ENCODE data around the gene NOS1AP. TPM values are rescaled to one million over a fixed set of nuclear protein-coding genes. Genes with fewer than 3 reads are reported as not detected.
A peak's percentile ranks its signal among the peaks of the same experiment; 100 is the strongest.

NOS1AP gene
- polyA plus RNA-seq, 1 of the 3 experiments (the other 2 are of a cell fraction) = 0.03 TPM

DNA sequence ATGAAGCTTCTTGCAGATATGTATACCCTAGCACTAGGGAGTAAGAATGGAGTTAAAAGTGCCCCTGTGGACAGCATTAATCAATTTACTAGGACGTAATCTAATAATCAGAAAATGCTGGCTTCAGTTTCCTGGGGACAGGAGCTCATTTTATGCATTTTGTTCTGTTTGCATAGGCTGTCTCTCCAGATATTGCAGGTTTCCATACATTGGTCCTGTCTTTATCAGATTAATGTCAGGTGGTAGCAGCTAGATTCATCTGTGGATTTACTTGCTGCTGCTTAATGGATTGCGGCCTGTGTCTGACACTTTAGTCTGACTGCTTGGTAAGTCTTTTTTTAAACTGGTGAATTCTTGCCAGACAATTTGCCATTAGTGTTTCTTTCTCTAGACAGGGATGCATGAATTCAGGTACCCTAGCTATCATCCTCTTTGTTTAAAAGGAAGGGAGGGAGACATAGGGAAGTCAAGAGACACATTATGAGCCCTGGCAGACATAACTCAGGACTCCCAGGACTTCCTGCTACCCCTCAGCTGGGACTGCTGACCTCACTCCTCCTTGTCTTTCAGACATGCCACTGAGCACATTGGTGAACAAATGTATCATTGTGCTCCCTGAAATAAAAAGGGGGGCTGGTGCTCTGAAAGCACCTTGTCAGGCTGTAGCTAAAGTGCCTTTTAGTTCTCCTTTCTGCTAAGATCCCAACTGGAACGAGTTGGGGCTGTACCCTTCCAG is 47.7 kb downstream of the NOS1AP start (continued):
- TF ChIP-seq, protein P1, sequence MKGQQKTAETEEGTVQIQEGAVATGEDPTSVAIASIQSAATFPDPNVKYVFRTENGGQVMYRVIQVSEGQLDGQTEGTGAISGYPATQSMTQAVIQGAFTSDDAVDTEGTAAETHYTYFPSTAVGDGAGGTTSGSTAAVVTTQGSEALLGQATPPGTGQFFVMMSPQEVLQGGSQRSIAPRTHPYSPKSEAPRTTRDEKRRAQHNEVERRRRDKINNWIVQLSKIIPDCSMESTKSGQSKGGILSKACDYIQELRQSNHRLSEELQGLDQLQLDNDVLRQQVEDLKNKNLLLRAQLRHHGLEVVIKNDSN (IDR thresholded peaks at IDR 0.05; ENCODE audit: borderline replicate concordance, low read depth) = no peak
- TF ChIP-seq GABPA (IDR thresholded peaks at IDR 0.05; ENCODE audit: low read depth) = no peak
- peak; percentile 27; the same call in 1 of the 2 replicates for TF ChIP-seq MXI1 (IDR thresholded peaks at IDR 0.05; ENCODE audit: low read depth, low read length)
- TF ChIP-seq MEF2A (IDR thresholded peaks at IDR 0.05; ENCODE audit: borderline replicate concordance, low read depth) = no peak
- no peak for TF ChIP-seq TAF1 (IDR thresholded peaks at IDR 0.05; ENCODE audit: borderline replicate concordance, low read depth, low read length)
- TF ChIP-seq CHD2 (IDR thresholded peaks at IDR 0.05; ENCODE audit: low read length, partially characterized antibody) = peak; percentile 62
- TF ChIP-seq, protein P2, sequence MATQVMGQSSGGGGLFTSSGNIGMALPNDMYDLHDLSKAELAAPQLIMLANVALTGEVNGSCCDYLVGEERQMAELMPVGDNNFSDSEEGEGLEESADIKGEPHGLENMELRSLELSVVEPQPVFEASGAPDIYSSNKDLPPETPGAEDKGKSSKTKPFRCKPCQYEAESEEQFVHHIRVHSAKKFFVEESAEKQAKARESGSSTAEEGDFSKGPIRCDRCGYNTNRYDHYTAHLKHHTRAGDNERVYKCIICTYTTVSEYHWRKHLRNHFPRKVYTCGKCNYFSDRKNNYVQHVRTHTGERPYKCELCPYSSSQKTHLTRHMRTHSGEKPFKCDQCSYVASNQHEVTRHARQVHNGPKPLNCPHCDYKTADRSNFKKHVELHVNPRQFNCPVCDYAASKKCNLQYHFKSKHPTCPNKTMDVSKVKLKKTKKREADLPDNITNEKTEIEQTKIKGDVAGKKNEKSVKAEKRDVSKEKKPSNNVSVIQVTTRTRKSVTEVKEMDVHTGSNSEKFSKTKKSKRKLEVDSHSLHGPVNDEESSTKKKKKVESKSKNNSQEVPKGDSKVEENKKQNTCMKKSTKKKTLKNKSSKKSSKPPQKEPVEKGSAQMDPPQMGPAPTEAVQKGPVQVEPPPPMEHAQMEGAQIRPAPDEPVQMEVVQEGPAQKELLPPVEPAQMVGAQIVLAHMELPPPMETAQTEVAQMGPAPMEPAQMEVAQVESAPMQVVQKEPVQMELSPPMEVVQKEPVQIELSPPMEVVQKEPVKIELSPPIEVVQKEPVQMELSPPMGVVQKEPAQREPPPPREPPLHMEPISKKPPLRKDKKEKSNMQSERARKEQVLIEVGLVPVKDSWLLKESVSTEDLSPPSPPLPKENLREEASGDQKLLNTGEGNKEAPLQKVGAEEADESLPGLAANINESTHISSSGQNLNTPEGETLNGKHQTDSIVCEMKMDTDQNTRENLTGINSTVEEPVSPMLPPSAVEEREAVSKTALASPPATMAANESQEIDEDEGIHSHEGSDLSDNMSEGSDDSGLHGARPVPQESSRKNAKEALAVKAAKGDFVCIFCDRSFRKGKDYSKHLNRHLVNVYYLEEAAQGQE (IDR thresholded peaks at IDR 0.05; ENCODE audit: low read depth, low read length) = no peak
- no peak for TF ChIP-seq SIN3A (IDR thresholded peaks at IDR 0.05; ENCODE audit: borderline replicate concordance, low read depth, low read length)
- TF ChIP-seq FOSL2 (IDR thresholded peaks at IDR 0.05; ENCODE audit: borderline replicate concordance, low read depth) = no peak
- TF ChIP-seq RAD21 (IDR thresholded peaks at IDR 0.05; ENCODE audit: low read length) = peak; percentile 25; the same call in 1 of the 2 replicates
- TF ChIP-seq, protein P3, sequence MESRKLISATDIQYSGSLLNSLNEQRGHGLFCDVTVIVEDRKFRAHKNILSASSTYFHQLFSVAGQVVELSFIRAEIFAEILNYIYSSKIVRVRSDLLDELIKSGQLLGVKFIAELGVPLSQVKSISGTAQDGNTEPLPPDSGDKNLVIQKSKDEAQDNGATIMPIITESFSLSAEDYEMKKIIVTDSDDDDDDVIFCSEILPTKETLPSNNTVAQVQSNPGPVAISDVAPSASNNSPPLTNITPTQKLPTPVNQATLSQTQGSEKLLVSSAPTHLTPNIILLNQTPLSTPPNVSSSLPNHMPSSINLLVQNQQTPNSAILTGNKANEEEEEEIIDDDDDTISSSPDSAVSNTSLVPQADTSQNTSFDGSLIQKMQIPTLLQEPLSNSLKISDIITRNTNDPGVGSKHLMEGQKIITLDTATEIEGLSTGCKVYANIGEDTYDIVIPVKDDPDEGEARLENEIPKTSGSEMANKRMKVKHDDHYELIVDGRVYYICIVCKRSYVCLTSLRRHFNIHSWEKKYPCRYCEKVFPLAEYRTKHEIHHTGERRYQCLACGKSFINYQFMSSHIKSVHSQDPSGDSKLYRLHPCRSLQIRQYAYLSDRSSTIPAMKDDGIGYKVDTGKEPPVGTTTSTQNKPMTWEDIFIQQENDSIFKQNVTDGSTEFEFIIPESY (IDR thresholded peaks at IDR 0.05; ENCODE audit: borderline replicate concordance, low read depth) = no peak
- TF ChIP-seq NFIC (IDR thresholded peaks at IDR 0.05; ENCODE audit: borderline replicate concordance) = no peak
- TF ChIP-seq, protein P4, sequence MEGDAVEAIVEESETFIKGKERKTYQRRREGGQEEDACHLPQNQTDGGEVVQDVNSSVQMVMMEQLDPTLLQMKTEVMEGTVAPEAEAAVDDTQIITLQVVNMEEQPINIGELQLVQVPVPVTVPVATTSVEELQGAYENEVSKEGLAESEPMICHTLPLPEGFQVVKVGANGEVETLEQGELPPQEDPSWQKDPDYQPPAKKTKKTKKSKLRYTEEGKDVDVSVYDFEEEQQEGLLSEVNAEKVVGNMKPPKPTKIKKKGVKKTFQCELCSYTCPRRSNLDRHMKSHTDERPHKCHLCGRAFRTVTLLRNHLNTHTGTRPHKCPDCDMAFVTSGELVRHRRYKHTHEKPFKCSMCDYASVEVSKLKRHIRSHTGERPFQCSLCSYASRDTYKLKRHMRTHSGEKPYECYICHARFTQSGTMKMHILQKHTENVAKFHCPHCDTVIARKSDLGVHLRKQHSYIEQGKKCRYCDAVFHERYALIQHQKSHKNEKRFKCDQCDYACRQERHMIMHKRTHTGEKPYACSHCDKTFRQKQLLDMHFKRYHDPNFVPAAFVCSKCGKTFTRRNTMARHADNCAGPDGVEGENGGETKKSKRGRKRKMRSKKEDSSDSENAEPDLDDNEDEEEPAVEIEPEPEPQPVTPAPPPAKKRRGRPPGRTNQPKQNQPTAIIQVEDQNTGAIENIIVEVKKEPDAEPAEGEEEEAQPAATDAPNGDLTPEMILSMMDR (IDR thresholded peaks at IDR 0.05) = no peak
- TF ChIP-seq POLR2AphosphoS5 (IDR thresholded peaks at IDR 0.05; ENCODE audit: low read depth, low read length) = no peak
- no peak for TF ChIP-seq YY1 (IDR thresholded peaks at IDR 0.05; ENCODE audit: low read depth)
- no peak for TF ChIP-seq NRF1 (IDR thresholded peaks at IDR 0.05; ENCODE audit: low read depth, low read length)
- no peak for TF ChIP-seq RXRA (IDR thresholded peaks at IDR 0.05; ENCODE audit: borderline replicate concordance, low read depth)
- TF ChIP-seq SMC3 (IDR thresholded peaks at IDR 0.05; ENCODE audit: low read depth, low read length) = no peak
- peak; percentile 61; the same call in 1 of the 2 replicates for TF ChIP-seq GATA2 (CRISPR knock-in tag; IDR thresholded peaks at IDR 0.05)
- TF ChIP-seq JUND (IDR thresholded peaks at IDR 0.05) = no peak
- 0 out of 2 replicates have a peak, but pooled peaks have one; percentile 57 for TF ChIP-seq FOXJ3 (CRISPR knock-in tag; IDR thresholded peaks at IDR 0.05)
- no peak for TF ChIP-seq ELF1 (IDR thresholded peaks at IDR 0.05)
- no peak for TF ChIP-seq FOXM1 (IDR thresholded peaks at IDR 0.05; ENCODE audit: low read depth)

All from SK-N-SH (cell line).